ENCODE measurements around the gene SERPINB12. TPM values are rescaled to one million over a fixed set of nuclear protein-coding genes. Genes with fewer than 3 reads are reported as not detected.

Gene SERPINB12
- total RNA-seq, 1 experiment from 2014 or later = not detected

GRCh38 chr18:63591725-63592124 lies 49.6 kb downstream of the SERPINB12 start:
- H3K27me3 Mint-ChIP-seq (ENCODE audit: unreplicated experiment) = no peaks in the 10 kb centered on the region
- H3K4me3 Mint-ChIP-seq (ENCODE audit: low read depth, unreplicated experiment) = no peak overlapping the region
- CTCF ChIA-PET = interaction anchor here (1.0 kb wide), 1 partner anchor 150 kb away, joined by 3 read pairs; no protein-coding TSS in a partner anchor
- no peaks in the 10 kb centered on the region for H3K9me3 Mint-ChIP-seq (ENCODE audit: low read depth, unreplicated experiment)
- H3K36me3 Mint-ChIP-seq (ENCODE audit: insufficient read depth, unreplicated experiment) = no peaks in the 10 kb centered on the region
- no peak for DNase-seq
- BruUV-seq (replicated peaks) = no TSS peak
- TF ChIP-seq CTCF (IDR thresholded peaks at IDR 0.05; ENCODE audit: unreplicated experiment) = no peak
- H3K27ac Mint-ChIP-seq (ENCODE audit: unreplicated experiment) = no peak overlapping the region
- intact Hi-C loops (cut with micrococcal nuclease; ENCODE audit: unreplicated experiment) = no loop called here
- H3K4me1 Mint-ChIP-seq (ENCODE audit: low read depth, unreplicated experiment) = no peaks in the 10 kb centered on the region

GRCh38 chr18:63592471-63592870 lies 50.3 kb downstream of the SERPINB12 start:
- no peak overlapping the region for H3K27ac Mint-ChIP-seq (ENCODE audit: unreplicated experiment)
- intact Hi-C loops (cut with micrococcal nuclease; ENCODE audit: unreplicated experiment) = no loop called here
- CTCF ChIA-PET = interaction anchor here (1.0 kb wide), 1 partner anchor 149 kb away, joined by 3 read pairs; no protein-coding TSS in a partner anchor

DNA sequence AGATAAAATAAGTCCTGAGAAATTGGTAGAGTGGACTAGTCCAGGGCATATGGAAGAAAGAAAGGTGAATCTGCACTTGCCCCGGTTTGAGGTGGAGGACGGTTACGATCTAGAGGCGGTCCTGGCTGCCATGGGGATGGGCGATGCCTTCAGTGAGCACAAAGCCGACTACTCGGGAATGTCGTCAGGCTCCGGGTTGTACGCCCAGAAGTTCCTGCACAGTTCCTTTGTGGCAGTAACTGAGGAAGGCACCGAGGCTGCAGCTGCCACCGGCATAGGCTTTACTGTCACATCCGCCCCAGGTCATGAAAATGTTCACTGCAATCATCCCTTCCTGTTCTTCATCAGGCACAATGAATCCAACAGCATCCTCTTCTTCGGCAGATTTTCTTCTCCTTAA lies 54.8 kb downstream of the SERPINB12 start:
- Mint-ChIP-seq H3K4me3 (ENCODE audit: low read depth, unreplicated experiment) (no peak overlapping the region), H3K36me3 (ENCODE audit: insufficient read depth, unreplicated experiment) (no peaks in the 10 kb centered on the region), H3K9me3 (ENCODE audit: low read depth, unreplicated experiment) (no peaks in the 10 kb centered on the region), H3K4me1 (ENCODE audit: low read depth, unreplicated experiment) (peaks cover 8% of the 10 kb centered on the region), H3K27me3 (ENCODE audit: unreplicated experiment) (no peaks in the 10 kb centered on the region), H3K27ac (ENCODE audit: unreplicated experiment) (no peak overlapping the region)
- no TSS peak for BruUV-seq (replicated peaks)
- CTCF ChIA-PET = no interaction called here
- intact Hi-C loops (cut with micrococcal nuclease; ENCODE audit: unreplicated experiment) = no loop called here
- DNase-seq = no peak
- no peak for TF ChIP-seq CTCF (IDR thresholded peaks at IDR 0.05; ENCODE audit: unreplicated experiment)

More at GRCh38 chr18:63592471-63592870, 50.3 kb downstream of the SERPINB12 start:
- Mint-ChIP-seq H3K4me3 (ENCODE audit: low read depth, unreplicated experiment) (no peak overlapping the region), H3K4me1 (ENCODE audit: low read depth, unreplicated experiment) (no peaks in the 10 kb centered on the region), H3K27me3 (ENCODE audit: unreplicated experiment) (no peaks in the 10 kb centered on the region), H3K36me3 (ENCODE audit: insufficient read depth, unreplicated experiment) (no peaks in the 10 kb centered on the region), H3K9me3 (ENCODE audit: low read depth, unreplicated experiment) (no peaks in the 10 kb centered on the region)
- DNase-seq = no peak
- TF ChIP-seq CTCF (IDR thresholded peaks at IDR 0.05; ENCODE audit: unreplicated experiment) = no peak
- BruUV-seq (replicated peaks) = no TSS peak

GRCh38 chr18:63603355-63603754 lies 61.2 kb downstream of the SERPINB12 start:
- Mint-ChIP-seq H3K4me1 (ENCODE audit: low read depth, unreplicated experiment) (peaks cover 37% of the 10 kb centered on the region), H3K9me3 (ENCODE audit: low read depth, unreplicated experiment) (no peaks in the 10 kb centered on the region), H3K27me3 (ENCODE audit: unreplicated experiment) (no peaks in the 10 kb centered on the region), H3K27ac (ENCODE audit: unreplicated experiment) (no peak overlapping the region), H3K4me3 (ENCODE audit: low read depth, unreplicated experiment) (no peak overlapping the region), H3K36me3 (ENCODE audit: insufficient read depth, unreplicated experiment) (peaks cover 5% of the 10 kb centered on the region)
- BruUV-seq (replicated peaks) = no TSS peak
- no peak for DNase-seq
- CTCF ChIA-PET = interaction anchor here (1.1 kb wide), 1 partner anchor 138 kb away, joined by 6 read pairs; no protein-coding TSS in a partner anchor
- intact Hi-C loops (cut with micrococcal nuclease; ENCODE audit: unreplicated experiment) = no loop called here
- TF ChIP-seq CTCF (IDR thresholded peaks at IDR 0.05; ENCODE audit: unreplicated experiment) = no peak
